Uterus (tissue), 4 donors: ENCODE measurements around the gene KBTBD7. TPM values are rescaled to one million over a fixed set of nuclear protein-coding genes. Genes with fewer than 3 reads are reported as not detected.

Experiments
- DNase-seq, 2 donors: peaks; one replicate each; pipeline ENCODE4 v3.0.0-alpha.2; 2019 to 2020
- H3K27ac ChIP-seq, 2 donors: fragments of 200-600 bp; sonication (generic); 1 replicate in 1 of 2; 2 replicates in 1 of 2; pipeline ENCODE4 v1.5.1; 2016 to 2018
- H3K27me3 ChIP-seq, 2 donors: fragments of 200-600 bp; sonication (generic); one replicate each; pipeline ENCODE4 v1.5.1; 2018 to 2019; ENCODE audit warnings: control low read depth in 1 of 2
- H3K36me3 ChIP-seq, 2 donors: fragments of 200-600 bp; sonication (generic); one replicate each; pipeline ENCODE4 v1.5.1; 2019; ENCODE audit warnings: control low read depth in 1 of 2
- H3K4me1 ChIP-seq, 2 donors: fragments of 200-600 bp; sonication (generic); one replicate each; pipeline ENCODE4 v1.5.1; 2018 to 2019; ENCODE audit warnings: control low read depth in 1 of 2
- H3K4me3 ChIP-seq, 2 donors: fragments of 200-600 bp; sonication (generic); 1 replicate in 1 of 2; 2 replicates in 1 of 2; pipeline ENCODE4 v1.5.1; 2018 to 2019; ENCODE audit warnings: mild to moderate bottlenecking in 1 of 2
- H3K9me3 ChIP-seq, 2 donors: fragments of 200-600 bp; sonication (generic); one replicate each; pipeline ENCODE4 v1.5.1; 2019; ENCODE audit warnings: control low read depth in 1 of 2
- CTCF ChIP-seq, 4 experiments: fragments of 200-600 bp in 2 of 4; fragments of 450-650 bp in 2 of 4; sonication (generic) in 2 of 4; IDR thresholded peaks; one replicate each; pipeline ENCODE4 v1.5.1; 2016 to 2019; ENCODE audit warnings: antibody characterized with exemption in 4 of 4, mild to moderate bottlenecking in 2 of 4, moderate library complexity in 1 of 4
- POLR2A ChIP-seq, 2 donors: fragments of 450-650 bp; IDR thresholded peaks; one replicate each; pipeline ENCODE4 v1.6.1; 2016; ENCODE audit warnings: antibody characterized with exemption in 2 of 2, mild to moderate bottlenecking in 1 of 2, moderate library complexity in 1 of 2
- intact Hi-C: fragments of 100-400 bp; cut with DNase I; formaldehyde crosslinking; loops from one replicate; pipeline ENCODE4 v1.15.1; 2023; ENCODE audit warnings: low total_unique reads
- total RNA-seq, 4 donors: library from RNA; depleted of rRNA in 3 of 4; stranded (reverse); fragments of >200 nt in 3 of 4; gene quantifications; one replicate each; pipeline versions ENCODE4 v1.1.0 to v1.2.4, GENCODE V29; 2014 to 2023
- donor health status: DM: yes; HTN: yes; CAD: no.

Gene KBTBD7
- total RNA-seq, 4 donors from 2014 or later, result 5.9 to 44.0 (median 8.8) TPM

GRCh38 chr13:41222259-41222852 is 28.0 kb upstream of the KBTBD7 start:
- Histone ChIP-seq H3K4me1 (no peaks in the 10 kb centered on the region), H3K36me3 (no peaks in the 10 kb centered on the region), H3K27ac (no peak overlapping the region), H3K9me3 (no peaks in the 10 kb centered on the region), H3K27me3 (no peaks in the 10 kb centered on the region), H3K4me3 (no peak overlapping the region)
- TF ChIP-seq CTCF (IDR thresholded peaks at IDR 0.05), result peak; percentile 58 to 84 (median 70)
- TF ChIP-seq POLR2A (IDR thresholded peaks at IDR 0.05), result no peak
- intact Hi-C loops, result no loop called here
- peak; percentile 23 to 39 for DNase-seq

- Histone ChIP-seq H3K27ac (no peak overlapping the region), H3K9me3 (no peaks in the 10 kb centered on the region), H3K4me1 (no peaks in the 10 kb centered on the region), H3K27me3 (no peaks in the 10 kb centered on the region), H3K36me3 (no peaks in the 10 kb centered on the region), H3K4me3 (no peak overlapping the region)
- TF ChIP-seq POLR2A (IDR thresholded peaks at IDR 0.05) (no peak), CTCF (IDR thresholded peaks at IDR 0.05) (no peak)
- intact Hi-C loops, result no loop called here
- no peak for DNase-seq
Observed at GRCh38 chr13:41220401-41220800, 26.0 kb upstream of the KBTBD7 start.

GRCh38 chr13:41216160-41216559 is 21.8 kb upstream of the KBTBD7 start:
- TF ChIP-seq POLR2A (IDR thresholded peaks at IDR 0.05), result no peak
- no peak for TF ChIP-seq CTCF (IDR thresholded peaks at IDR 0.05)
- DNase-seq, result no peak
- H3K4me1 ChIP-seq, result no peaks in the 10 kb centered on the region
- no peaks in the 10 kb centered on the region for H3K27me3 ChIP-seq
- no peaks in the 10 kb centered on the region for H3K9me3 ChIP-seq
- H3K4me3 ChIP-seq, result no peak overlapping the region
- H3K27ac ChIP-seq, result no peak overlapping the region
- H3K36me3 ChIP-seq, result no peaks in the 10 kb centered on the region
- intact Hi-C loops, result no loop called here

- no peaks in the 10 kb centered on the region for H3K27me3 ChIP-seq
- intact Hi-C loops, result no loop called here
- H3K4me1 ChIP-seq, result no peaks in the 10 kb centered on the region
- H3K4me3 ChIP-seq, result no peak overlapping the region
- H3K27ac ChIP-seq, result no peak overlapping the region
- TF ChIP-seq POLR2A (IDR thresholded peaks at IDR 0.05) (no peak), CTCF (IDR thresholded peaks at IDR 0.05) (no peak)
- DNase-seq, result no peak
- H3K36me3 ChIP-seq, result no peaks in the 10 kb centered on the region
- no peaks in the 10 kb centered on the region for H3K9me3 ChIP-seq
Observed at GRCh38 chr13:41213919-41214318, 19.6 kb upstream of the KBTBD7 start.

GRCh38 chr13:41213316-41213715 is 18.9 kb upstream of the KBTBD7 start:
- no peak for TF ChIP-seq POLR2A (IDR thresholded peaks at IDR 0.05)
- no peaks in the 10 kb centered on the region for H3K9me3 ChIP-seq
- H3K27ac ChIP-seq, result no peak overlapping the region
- no peaks in the 10 kb centered on the region for H3K36me3 ChIP-seq
- DNase-seq, result no peak
- H3K27me3 ChIP-seq, result no peaks in the 10 kb centered on the region
- no peaks in the 10 kb centered on the region for H3K4me1 ChIP-seq
- intact Hi-C loops, result no loop called here
- no peak overlapping the region for H3K4me3 ChIP-seq

GRCh38 chr13:41212881-41213280 is 18.5 kb upstream of the KBTBD7 start:
- Histone ChIP-seq H3K27ac (no peak overlapping the region), H3K9me3 (peaks cover 0 to 2% of the 10 kb centered on the region in 2 donors), H3K36me3 (no peaks in the 10 kb centered on the region), H3K4me3 (no peak overlapping the region), H3K27me3 (no peaks in the 10 kb centered on the region), H3K4me1 (no peaks in the 10 kb centered on the region)
- intact Hi-C loops, result no loop called here
- no peak for TF ChIP-seq POLR2A (IDR thresholded peaks at IDR 0.05)
- TF ChIP-seq CTCF (IDR thresholded peaks at IDR 0.05), result no peak
- no peak for DNase-seq
